ENCODE measurements around the gene VPS13D.

- TF ChIP-seq, protein P1, sequence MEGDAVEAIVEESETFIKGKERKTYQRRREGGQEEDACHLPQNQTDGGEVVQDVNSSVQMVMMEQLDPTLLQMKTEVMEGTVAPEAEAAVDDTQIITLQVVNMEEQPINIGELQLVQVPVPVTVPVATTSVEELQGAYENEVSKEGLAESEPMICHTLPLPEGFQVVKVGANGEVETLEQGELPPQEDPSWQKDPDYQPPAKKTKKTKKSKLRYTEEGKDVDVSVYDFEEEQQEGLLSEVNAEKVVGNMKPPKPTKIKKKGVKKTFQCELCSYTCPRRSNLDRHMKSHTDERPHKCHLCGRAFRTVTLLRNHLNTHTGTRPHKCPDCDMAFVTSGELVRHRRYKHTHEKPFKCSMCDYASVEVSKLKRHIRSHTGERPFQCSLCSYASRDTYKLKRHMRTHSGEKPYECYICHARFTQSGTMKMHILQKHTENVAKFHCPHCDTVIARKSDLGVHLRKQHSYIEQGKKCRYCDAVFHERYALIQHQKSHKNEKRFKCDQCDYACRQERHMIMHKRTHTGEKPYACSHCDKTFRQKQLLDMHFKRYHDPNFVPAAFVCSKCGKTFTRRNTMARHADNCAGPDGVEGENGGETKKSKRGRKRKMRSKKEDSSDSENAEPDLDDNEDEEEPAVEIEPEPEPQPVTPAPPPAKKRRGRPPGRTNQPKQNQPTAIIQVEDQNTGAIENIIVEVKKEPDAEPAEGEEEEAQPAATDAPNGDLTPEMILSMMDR (IDR thresholded peaks at IDR 0.05): no peak
- no peak for TF ChIP-seq EP300 (IDR thresholded peaks at IDR 0.05)
These were observed 61.0 kb downstream of the VPS13D start for GRCh38 chr1:12290828-12291227.
